C4-2B (cell line): Measurements from ENCODE around the gene PIGW.

ENCODE experiments used
- ZFX ChIP-seq: fragments of 450-650 bp; IDR thresholded peaks from 2 replicates; pipeline ENCODE4 v1.6.1; 2017
- TF ChIP-seq, protein P1 (sequence below): fragments of 450-650 bp; conservative IDR thresholded peaks from 2 replicates; pipeline ENCODE4 v1.5.1; 2017; ENCODE audit warnings: mild to moderate bottlenecking

DNA sequence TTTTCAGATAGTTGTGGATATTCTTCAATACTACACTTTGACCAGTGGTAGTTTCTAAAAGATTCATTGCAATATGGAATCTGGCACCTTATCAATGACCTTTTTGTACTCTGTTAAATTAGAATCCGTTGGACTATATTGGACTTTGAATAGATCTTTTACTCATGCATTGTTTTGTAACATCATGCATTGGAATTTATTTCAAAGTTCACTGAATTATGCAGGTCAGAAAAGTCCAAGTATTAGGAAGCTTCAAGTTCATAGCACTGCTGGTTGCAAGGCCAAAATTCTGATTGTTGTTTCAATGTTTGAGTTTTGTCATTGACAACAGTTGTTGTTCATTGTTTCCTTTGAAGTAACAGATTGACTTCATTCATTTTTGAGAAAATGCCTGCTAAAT is 49.0 kb downstream of the PIGW start:
- TF ChIP-seq, protein P1, sequence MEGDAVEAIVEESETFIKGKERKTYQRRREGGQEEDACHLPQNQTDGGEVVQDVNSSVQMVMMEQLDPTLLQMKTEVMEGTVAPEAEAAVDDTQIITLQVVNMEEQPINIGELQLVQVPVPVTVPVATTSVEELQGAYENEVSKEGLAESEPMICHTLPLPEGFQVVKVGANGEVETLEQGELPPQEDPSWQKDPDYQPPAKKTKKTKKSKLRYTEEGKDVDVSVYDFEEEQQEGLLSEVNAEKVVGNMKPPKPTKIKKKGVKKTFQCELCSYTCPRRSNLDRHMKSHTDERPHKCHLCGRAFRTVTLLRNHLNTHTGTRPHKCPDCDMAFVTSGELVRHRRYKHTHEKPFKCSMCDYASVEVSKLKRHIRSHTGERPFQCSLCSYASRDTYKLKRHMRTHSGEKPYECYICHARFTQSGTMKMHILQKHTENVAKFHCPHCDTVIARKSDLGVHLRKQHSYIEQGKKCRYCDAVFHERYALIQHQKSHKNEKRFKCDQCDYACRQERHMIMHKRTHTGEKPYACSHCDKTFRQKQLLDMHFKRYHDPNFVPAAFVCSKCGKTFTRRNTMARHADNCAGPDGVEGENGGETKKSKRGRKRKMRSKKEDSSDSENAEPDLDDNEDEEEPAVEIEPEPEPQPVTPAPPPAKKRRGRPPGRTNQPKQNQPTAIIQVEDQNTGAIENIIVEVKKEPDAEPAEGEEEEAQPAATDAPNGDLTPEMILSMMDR, result no peak
- no peak for TF ChIP-seq ZFX
